Activated naive CD8-positive, alpha-beta T cell treated with anti-CD3 and anti-CD28 coated beads, Interleukin-2, amount 50 U/mL, for 16 hours (primary cell): ENCODE data around the gene CANT1.

Experiments used
- DNase-seq: peaks from one replicate; pipeline ENCODE4 v3.0.0-alpha.2; 2020; ENCODE audit warnings: low read depth, low spot score

Gene CANT1

GRCh38 chr17:79008666-79009387 is 737 bp downstream of the CANT1 start:
- no peak for DNase-seq

DNA sequence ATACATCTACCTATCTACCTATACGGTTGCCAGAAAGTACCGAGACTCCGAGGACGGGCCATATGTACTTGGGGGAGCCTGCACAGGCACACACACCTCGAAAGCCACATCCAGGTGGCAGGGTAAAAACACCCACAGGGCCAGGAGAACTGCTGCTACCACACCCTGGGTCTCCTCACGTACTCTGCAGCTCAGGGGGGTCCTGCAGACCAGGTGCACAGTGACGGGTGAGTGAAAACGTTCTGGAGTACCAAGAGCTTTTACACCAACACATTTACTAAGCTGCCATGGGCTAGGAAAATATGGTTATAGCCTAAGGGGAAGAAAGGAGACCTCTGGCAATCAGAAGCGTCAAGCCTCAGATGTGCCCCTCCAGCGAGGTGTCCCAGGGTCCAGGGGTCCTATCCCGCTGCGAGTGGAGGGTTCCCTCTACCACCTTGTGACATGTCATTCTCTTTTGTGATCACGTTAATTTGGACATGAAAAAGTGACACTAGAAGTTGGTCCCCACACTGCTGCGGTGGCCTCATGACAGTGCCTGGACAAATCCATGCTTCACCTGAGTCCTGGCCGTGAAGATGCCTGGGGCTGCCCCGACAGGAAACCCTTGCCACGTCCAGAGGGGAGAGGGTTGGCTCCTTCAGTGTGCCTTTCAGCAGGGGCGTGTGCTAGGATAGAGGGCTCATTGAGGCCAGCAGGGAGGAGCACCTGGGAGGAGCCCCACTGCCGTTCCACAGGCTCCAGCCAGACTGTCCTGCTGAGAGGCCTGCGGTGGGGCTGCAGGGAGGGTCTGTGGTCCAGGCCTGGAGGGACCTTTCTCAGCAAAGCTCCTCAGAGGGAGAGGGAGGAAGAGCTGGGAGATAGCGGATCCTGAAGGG is 1.8 kb downstream of the CANT1 start:
- DNase-seq = no peak

DNA sequence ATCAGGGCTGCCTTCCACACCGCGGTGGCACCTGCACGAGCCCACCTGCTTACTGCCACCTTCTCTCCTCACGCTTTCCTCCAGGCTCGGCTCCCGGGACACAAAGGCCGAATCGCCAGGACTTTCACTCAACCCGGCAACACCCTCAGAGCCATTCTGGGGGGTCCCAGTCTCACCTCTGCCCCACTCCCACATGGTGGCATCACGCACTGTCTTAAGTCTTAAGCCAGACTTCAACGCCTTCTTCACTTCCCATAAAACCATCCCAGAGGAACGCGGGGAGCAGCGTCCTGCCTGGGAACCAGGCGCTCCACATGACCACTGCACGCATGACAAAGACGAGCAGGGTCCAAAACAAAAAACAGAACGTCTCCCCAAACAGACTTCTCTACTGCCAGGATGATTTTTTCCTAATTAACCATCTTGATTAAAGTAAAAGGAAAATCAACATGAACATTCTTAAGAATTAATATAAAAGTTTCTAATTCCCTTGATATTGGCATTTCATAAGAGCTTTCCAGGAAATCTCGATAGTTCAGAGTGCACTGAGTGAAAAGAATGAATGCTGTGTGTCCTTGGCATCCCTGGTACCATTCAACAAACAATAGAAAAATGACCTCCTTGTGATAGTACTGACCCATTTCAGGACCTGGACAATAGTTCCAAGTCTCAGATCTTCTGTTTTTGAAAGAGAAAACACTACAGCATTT is 2.6 kb downstream of the CANT1 start:
- DNase-seq = no peak

GRCh38 chr17:79006046-79006445 is 3.5 kb downstream of the CANT1 start:
- no peak for DNase-seq

GRCh38 chr17:79005063-79005861 is 4.3 kb downstream of the CANT1 start:
- DNase-seq = no peak

GRCh38 chr17:79003661-79004411 is 5.7 kb downstream of the CANT1 start:
- DNase-seq = no peak

DNA sequence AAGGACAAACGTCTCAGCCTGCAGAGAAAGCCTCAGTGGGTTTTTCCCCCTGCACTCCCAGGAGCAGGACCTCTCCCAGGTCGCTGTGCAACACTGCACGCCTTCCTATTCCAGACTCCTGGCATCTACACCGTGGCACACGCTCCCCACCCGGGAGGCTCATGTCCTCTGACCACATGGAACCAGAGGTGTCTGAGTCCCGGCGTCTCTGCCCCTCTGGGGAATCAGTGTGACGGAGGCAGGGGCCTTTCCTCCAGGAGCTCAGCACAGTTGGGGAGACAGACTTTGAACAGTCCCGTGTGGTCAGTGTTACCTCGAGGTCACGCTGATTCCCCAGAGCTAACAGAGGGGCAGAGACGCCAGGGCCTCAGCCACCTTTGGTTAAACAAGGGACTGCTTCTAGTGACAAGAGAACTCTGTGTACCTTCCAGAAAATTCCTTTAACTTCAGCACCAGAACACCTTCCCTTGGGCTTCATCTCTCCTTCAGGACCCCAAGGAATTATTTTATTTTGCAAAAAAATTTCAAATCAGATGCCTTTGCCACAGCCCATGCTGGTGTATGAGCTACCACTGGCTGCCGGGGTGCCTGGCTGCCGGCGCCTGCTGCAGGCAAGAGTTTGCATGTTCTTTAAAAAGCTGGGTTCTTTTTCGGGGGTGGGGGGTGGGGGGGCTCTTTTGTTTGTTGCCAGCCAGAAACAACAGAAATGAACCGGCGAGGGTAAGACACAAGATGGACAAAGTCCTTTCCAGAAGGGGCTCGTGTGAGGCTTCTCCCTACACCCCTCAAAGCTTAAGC is 6.6 kb downstream of the CANT1 start:
- DNase-seq = no peak

DNA sequence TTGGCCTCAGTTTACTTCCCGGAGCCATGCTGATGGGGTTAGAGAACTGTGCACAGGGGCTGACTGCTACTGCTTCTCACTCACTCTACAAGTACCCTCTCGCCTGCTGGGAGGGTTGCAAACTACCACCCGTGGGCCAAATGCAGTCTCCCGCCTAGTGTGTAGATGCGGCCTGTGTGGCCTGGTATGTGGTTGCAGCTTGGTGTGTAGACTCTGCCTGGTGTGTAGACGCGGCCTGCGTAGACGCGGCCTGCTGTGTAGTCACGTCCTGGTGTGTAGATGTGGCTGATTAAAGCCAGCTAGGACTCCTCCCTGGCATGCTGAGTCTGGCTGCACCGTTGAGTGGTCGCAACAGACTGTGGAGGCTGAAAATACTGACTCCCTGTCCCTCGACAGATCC is 7.3 kb downstream of the CANT1 start:
- DNase-seq = no peak

DNA sequence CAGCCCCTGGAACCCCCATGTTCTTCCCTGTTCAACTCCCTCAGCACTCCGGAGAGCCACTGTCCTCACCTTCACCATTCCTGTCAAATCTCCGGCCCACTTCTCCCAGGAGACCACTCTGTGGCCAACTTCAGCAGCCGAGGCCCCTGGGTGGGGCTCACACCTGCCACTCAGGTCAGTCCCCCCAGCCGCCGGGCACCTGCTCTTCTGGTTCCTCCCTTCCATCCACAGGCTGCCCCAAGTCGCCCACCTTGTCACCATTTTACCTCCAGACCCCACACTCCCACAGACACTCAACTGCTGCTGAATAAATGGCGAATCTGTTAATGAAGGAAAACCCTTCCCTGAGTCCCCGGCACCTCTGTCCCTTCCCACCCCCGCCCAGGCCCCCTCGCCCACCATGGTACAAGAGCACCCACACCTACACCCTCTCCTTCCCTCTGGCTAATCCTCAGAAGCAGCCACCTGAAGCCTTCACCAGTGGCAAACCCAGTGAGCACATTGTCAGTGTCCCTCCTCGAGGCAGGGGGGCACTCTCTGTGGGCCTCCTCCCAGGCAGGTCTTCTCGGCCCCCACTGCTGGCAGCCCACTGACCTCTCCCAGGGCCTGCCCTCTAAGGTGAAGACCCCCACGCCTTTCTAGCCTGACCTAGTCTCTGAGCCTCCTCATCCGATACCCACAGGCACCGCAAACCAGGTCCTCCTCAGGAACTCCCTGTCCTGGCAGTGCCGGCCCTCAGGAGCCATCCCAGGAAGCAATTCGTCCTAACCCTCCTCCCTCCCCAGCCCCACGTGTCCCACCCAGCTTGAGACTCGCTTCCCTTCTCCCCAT is 8.2 kb downstream of the CANT1 start:
- DNase-seq = no peak

DNA sequence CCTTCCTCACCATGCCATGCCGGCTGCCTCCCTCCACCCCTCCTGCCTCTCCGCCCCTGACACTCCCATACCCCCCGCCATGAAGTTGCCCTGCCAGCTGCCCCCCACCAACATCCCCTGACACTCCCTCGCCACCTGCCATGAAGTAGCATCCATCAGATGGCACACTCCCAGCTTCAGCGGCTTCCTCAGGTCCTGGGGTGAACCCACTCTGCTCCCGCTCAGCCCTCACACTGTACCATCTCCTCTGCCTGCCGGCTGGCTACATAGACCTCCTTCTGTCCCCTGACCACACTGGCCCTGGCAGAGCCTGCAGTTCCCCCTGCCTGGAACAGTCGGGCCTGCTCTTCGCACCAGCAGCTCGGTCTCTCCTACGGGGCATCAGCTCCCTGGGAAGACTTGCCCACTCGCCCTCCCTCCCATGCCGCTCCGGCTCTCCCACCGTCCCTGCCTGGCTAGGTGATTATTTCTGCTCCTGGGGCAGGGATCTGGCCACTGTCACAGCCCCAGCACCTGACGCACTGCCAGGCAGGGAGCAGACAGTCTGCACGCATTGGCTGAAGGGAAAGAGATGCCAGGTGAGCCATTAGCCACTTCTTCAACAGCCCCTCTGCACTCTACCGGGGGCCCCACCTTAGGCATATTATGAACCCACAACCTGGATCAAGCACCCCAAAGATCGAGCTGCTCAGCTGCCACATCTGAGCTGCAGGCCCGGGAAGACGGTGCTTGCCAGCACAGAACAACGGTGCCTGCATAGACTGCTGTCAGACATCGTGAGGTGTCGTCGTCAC is 9.0 kb downstream of the CANT1 start:
- no peak for DNase-seq

DNA sequence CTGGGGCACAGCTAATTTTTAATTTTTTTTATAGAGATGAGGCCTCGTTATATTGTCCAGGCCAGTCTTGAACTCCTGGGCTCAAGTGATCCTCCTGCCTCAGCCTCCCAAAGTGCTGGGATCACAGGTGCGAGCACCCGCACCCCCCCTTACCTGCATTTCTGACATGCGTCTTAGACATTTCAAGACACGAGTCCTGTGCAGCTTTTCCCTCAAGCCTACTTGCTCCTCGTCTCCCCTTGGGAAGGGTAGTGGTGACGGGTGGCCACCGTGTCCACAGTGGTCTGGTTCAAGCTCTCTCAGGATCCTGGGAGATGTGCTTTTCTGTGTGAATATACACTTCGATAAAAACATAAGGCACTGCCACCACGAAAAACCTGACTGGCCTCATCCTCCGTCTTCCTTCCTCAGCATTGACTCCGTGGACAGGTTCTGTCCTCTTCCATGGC is 9.6 kb downstream of the CANT1 start:
- no peak for DNase-seq

DNA sequence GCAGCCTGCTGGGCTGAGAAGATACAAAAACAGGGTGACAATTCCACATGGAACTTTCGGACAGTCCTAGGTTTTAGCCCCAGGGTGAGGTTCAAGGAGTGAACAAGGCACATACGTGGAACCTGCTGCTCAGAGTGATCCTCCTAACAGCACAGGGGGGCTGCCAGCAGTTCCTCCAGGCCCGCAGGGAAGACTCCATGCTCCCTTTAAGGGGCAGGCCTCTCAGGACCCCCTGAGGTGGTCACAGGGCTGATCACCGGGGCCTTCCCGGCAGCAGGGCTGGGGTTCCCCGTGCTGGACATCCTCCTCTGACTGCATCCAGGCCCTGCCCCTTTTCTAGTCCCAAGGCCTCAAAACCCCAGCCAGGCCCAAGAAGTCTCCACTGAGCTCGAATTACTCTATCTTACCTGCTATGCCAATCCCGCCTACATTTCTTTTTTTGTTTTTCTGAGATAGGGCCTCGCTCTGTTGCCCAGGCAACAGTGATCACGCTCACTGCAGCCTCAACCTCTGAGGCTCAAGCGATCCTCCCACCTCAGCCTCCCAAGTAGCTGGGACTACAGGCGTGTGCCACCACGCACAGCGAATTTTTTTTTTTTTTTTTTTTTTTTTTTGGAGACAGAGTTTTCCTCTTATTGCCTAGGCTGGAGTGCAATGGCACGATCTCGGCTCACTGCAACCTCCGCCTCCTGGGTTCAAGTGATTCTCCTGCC is 10.4 kb downstream of the CANT1 start:
- DNase-seq = no peak

GRCh38 chr17:78998311-78999055 is 11.1 kb downstream of the CANT1 start:
- no peak for DNase-seq

DNA sequence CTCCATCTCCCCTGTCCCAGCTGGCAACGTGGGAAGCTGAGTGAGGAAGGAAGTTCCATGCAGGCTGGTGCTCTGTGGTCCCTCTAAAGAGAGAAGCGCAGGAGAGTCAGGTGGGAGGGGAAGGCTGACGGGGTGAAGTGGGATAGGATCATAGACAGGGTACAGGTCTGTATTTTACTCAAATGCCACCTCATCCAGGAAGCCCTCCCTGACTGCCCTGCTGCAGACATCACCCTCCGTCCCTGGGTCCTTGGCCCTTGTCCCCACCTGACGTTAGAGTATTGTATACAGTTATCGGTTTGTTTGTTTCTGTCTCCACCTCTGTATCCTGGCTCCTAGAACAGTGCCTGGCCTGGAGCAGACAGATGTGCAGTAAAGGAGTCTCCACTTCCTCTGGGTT is 11.7 kb downstream of the CANT1 start:
- no peak for DNase-seq

- DNase-seq = no peak
These were observed 12.3 kb downstream of the CANT1 start for GRCh38 chr17:78997231-78997741.

DNA sequence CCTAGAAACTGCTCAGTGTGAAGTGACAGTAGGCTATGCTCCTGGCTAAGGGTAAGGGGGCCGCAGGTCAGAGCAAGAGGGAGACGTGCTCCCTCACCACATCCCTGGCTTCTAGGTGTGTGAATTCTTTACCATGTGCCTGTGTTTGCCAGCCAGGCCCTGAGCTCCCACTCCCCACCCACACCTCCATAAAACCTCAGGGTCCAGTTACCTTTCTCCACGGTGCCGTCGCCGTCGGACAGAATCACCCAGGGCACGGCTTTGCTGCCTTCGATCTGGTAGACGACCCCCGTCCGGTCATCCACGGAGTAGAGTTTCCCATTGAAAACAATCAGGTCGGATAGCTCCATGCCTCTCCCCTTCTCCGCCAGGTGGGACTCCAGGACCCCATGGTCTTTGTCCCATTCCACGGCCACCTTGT is 12.8 kb downstream of the CANT1 start:
- no peak for DNase-seq
